H1 (cell line): ENCODE data around the gene CLIC3. TPM values are rescaled to one million over a fixed set of nuclear protein-coding genes. Genes with fewer than 3 reads are reported as not detected.

Source experiments
- BACH1 ChIP-seq: IDR thresholded peaks from 2 replicates; pipeline ENCODE4 v1.6.1; 2012; ENCODE audit warnings: low read length, improper control_type of control experiment
- CBX8 ChIP-seq: fragments of 300-800, 300-1000 bp; sonication (generic); IDR thresholded peaks from 2 replicates; pipeline ENCODE4 v1.7.1; 2016; ENCODE audit warnings: low read depth, low read length, borderline replicate concordance
- CHD7 ChIP-seq: fragments of 300-600 bp; sonication (generic); IDR thresholded peaks from 2 replicates; pipeline ENCODE4 v1.7.1; 2012; ENCODE audit warnings: low read length, moderate library complexity, mild to moderate bottlenecking, inconsistent platforms; ENCODE audit not compliant: insufficient replicate concordance
- CREB1 ChIP-seq: IDR thresholded peaks from 2 replicates; pipeline ENCODE4 v1.6.1; 2012; ENCODE audit warnings: inconsistent platforms
- MAFK ChIP-seq: IDR thresholded peaks from 2 replicates; pipeline ENCODE4 v1.6.1; 2012; ENCODE audit warnings: low read depth, mild to moderate bottlenecking, improper control_type of control experiment, low read length
- NRF1 ChIP-seq: IDR thresholded peaks from 2 replicates; pipeline ENCODE4 v1.6.1; 2011; ENCODE audit warnings: mild to moderate bottlenecking, low read depth, low read length, improper control_type of control experiment
- TCF12 ChIP-seq: IDR thresholded peaks from 2 replicates; pipeline ENCODE4 v1.6.1; 2011; ENCODE audit warnings: low read depth, mild to moderate bottlenecking, low read length
- YY1 ChIP-seq: IDR thresholded peaks from 2 replicates; pipeline ENCODE4 v1.6.1; 2011; ENCODE audit warnings: low read depth, mild to moderate bottlenecking, low read length
- polyA plus RNA-seq, 7 experiments: library from polyadenylated mRNA; depleted of rRNA in 3 of 7; stranded (reverse) in 5 of 7; unstranded in 2 of 7; fragments of >200 nt in 5 of 7; fragments of 200-250 nt in 2 of 7; gene quantifications; 1 replicate in 5 of 7; 2 replicates in 1 of 7; 4 replicates in 1 of 7; pipeline versions ENCODE4 v1.2.1 to v1.2.3, GENCODE V29; 2011 to 2013; ENCODE audit warnings: missing spikeins in 2 of 7, mixed read lengths in 2 of 7
- total RNA-seq: library from RNA; stranded (reverse); fragmentation: NEBNext Ultra II Directional; extraction: Animal tissue kit (Norgen Biotek cat#: 25700); gene quantifications from 2 replicates; pipeline ENCODE4 v1.2.1, GENCODE V29; 2021

Gene CLIC3
- total and polyA plus RNA-seq, 2 of the 8 experiments (the other 6 are each of a cell fraction or from before 2014, with no cell fraction given) = 0.12 TPM; not detected in 1

DNA sequence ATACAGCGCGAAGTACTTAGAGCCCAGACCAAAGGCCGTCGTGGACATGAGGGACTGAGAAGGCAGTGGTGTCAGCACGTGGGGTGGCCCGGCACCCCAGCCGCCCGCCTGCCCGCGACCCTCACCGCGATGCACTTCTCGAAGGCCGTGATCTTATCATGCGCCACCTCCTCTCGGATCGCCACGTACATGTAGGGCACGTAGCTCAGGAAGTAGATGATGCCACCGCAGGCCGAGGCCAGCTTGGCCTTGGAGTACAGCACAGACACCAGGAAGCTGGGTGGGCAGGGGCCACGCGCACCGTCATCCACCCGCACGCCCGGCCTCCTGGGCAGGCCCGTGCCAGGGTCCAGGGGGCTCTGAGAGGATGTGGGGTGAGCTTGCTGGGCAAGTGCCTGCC, 20.7 kb upstream of the CLIC3 start (continued):
- no peak for TF ChIP-seq CHD7
- no peak for TF ChIP-seq NRF1
- TF ChIP-seq MAFK = no peak
- no peak for TF ChIP-seq CBX8
- no peak for TF ChIP-seq TCF12
- TF ChIP-seq YY1 = no peak
- TF ChIP-seq BACH1 = no peak
- no peak for TF ChIP-seq CREB1
- TF ChIP-seq, all 59 proteins: peak for 0
